ENCODE results near the gene IL12RB2. TPM values are rescaled to one million over a fixed set of nuclear protein-coding genes. Genes with fewer than 3 reads are reported as not detected.

The IL12RB2 gene
- total RNA-seq, 1 donor from 2014 or later = 27.2 TPM

GRCh38 chr1:67346982-67347381 lies 39.3 kb downstream of the IL12RB2 start:
- intact Hi-C loops (cut with micrococcal nuclease) = loop anchor here (2.0 kb wide), 1 partner anchor 14 kb away; no protein-coding TSS in a partner anchor

GRCh38 chr1:67347688-67348472 lies 40.2 kb downstream of the IL12RB2 start:
- intact Hi-C loops (cut with micrococcal nuclease) = loop anchor here (2.0 kb wide), 1 partner anchor 15 kb away; no protein-coding TSS in a partner anchor

GRCh38 chr1:67348586-67349252 lies 41.0 kb downstream of the IL12RB2 start:
- intact Hi-C loops (cut with micrococcal nuclease) = no loop called here

- intact Hi-C loops (cut with micrococcal nuclease) = loop anchor here (5.0 kb wide), 1 partner anchor 152 kb away; no protein-coding TSS in a partner anchor
These were observed 43.1 kb downstream of the IL12RB2 start for GRCh38 chr1:67350783-67351182.

- intact Hi-C loops (cut with micrococcal nuclease) = loop anchor here (5.0 kb wide), 1 partner anchor 150 kb away; no protein-coding TSS in a partner anchor
These were observed 44.5 kb downstream of the IL12RB2 start for GRCh38 chr1:67352211-67352610.

- intact Hi-C loops (cut with micrococcal nuclease) = no loop called here
These were observed 48.2 kb downstream of the IL12RB2 start for GRCh38 chr1:67355745-67356424.

- intact Hi-C loops (cut with micrococcal nuclease) = no loop called here
These were observed 51.9 kb downstream of the IL12RB2 start for GRCh38 chr1:67359592-67359991.

GRCh38 chr1:67361641-67362040 lies 54.0 kb downstream of the IL12RB2 start:
- intact Hi-C loops (cut with micrococcal nuclease) = no loop called here

GRCh38 chr1:67367370-67368045 lies 59.8 kb downstream of the IL12RB2 start:
- intact Hi-C loops (cut with micrococcal nuclease) = no loop called here

- intact Hi-C loops (cut with micrococcal nuclease) = no loop called here
These were observed 60.4 kb downstream of the IL12RB2 start for GRCh38 chr1:67368046-67368514.

- intact Hi-C loops (cut with micrococcal nuclease) = no loop called here
These were observed 63.4 kb downstream of the IL12RB2 start for GRCh38 chr1:67371043-67371442.

GRCh38 chr1:67371681-67372080 lies 64.0 kb downstream of the IL12RB2 start:
- intact Hi-C loops (cut with micrococcal nuclease) = no loop called here

- intact Hi-C loops (cut with micrococcal nuclease) = no loop called here
These were observed 64.5 kb downstream of the IL12RB2 start for GRCh38 chr1:67372136-67372535.

- intact Hi-C loops (cut with micrococcal nuclease) = no loop called here
These were observed 65.2 kb downstream of the IL12RB2 start for GRCh38 chr1:67372898-67373297.

GRCh38 chr1:67376381-67376780 lies 68.7 kb downstream of the IL12RB2 start:
- intact Hi-C loops (cut with micrococcal nuclease) = no loop called here

- intact Hi-C loops (cut with micrococcal nuclease) = no loop called here
These were observed 69.6 kb downstream of the IL12RB2 start for GRCh38 chr1:67377253-67377652.

- intact Hi-C loops (cut with micrococcal nuclease) = no loop called here
These were observed 73.5 kb downstream of the IL12RB2 start for GRCh38 chr1:67381154-67381553.

GRCh38 chr1:67382292-67382691 lies 74.6 kb downstream of the IL12RB2 start:
- intact Hi-C loops (cut with micrococcal nuclease) = no loop called here

GRCh38 chr1:67383999-67384638 lies 76.4 kb downstream of the IL12RB2 start:
- intact Hi-C loops (cut with micrococcal nuclease) = no loop called here

GRCh38 chr1:67390041-67390887 lies 82.6 kb downstream of the IL12RB2 start:
- intact Hi-C loops (cut with micrococcal nuclease) = no loop called here

Measured in T-helper 2 cell treated with Interferon-gamma antibody and Interleukin-4, amounts not matched to agents 100 ng/mL and 5 ng/mL, for 36 hours (primary cell).